Stomach (tissue), 9 donors: ENCODE measurements around the gene PRR23E. TPM values are rescaled to one million over a fixed set of nuclear protein-coding genes. Genes with fewer than 3 reads are reported as not detected.

Experiments
- DNase-seq, 2 donors: peaks; one replicate each; pipeline versions ENCODE4 v3.0.0 to v3.0.0-alpha.2; 2013 to 2019
- H3K27ac ChIP-seq, 5 donors: fragments of 200-600 bp in 4 of 5; sonication (generic) in 4 of 5; one replicate each; pipeline ENCODE4 v1.5.1; 2013 to 2019; ENCODE audit warnings: mild to moderate bottlenecking in 1 of 5, moderate library complexity in 1 of 5
- H3K27me3 ChIP-seq, 3 donors: fragments of 200-600 bp; sonication (generic); one replicate each; pipeline ENCODE4 v1.5.1; 2017 to 2019; ENCODE audit warnings: mixed run types in 1 of 3
- H3K36me3 ChIP-seq, 4 donors: fragments of 200-600 bp; sonication (generic); 1 replicate in 3 of 4; 2 replicates in 1 of 4; pipeline ENCODE4 v1.5.1; 2016 to 2019
- H3K4me1 ChIP-seq, 4 donors: fragments of 200-600 bp; sonication (generic); one replicate each; pipeline ENCODE4 v1.5.1; 2016 to 2019
- H3K4me3 ChIP-seq, 4 donors: fragments of 200-600 bp; sonication (generic) in 3 of 4; one replicate each; pipeline ENCODE4 v1.5.1; 2016 to 2019; ENCODE audit warnings: mild to moderate bottlenecking in 1 of 4
- H3K9me3 ChIP-seq, 4 donors: fragments of 200-600 bp; sonication (generic); one replicate each; pipeline ENCODE4 v1.5.1; 2016 to 2019
- EP300 ChIP-seq: sonication (generic); formaldehyde crosslinking; IDR thresholded peaks from one replicate; pipeline ENCODE4 v1.6.1; 2017; ENCODE audit warnings: antibody characterized with exemption
- POLR2A ChIP-seq, 4 donors: fragments of 450-650 bp; IDR thresholded peaks; one replicate each; pipeline ENCODE4 v1.6.1; 2016; ENCODE audit warnings: antibody characterized with exemption in 4 of 4, control low read depth in 2 of 4, mild to moderate bottlenecking in 1 of 4, moderate library complexity in 1 of 4
- POLR2AphosphoS5 ChIP-seq, 3 donors: sonication (generic); formaldehyde crosslinking; IDR thresholded peaks; one replicate each; pipeline ENCODE4 v1.6.1; 2016; ENCODE audit warnings: antibody characterized with exemption in 3 of 3
- WGBS, 5 donors: extraction: QIAGEN DNeasy Blood & Tissue Kit in 3 of 5; methylation state at CpG; one replicate each; pipeline versions ENCODE4 v1.1.5 to v1.1.7; 2013 to 2018; 5-methylcytosine and 5-hydroxymethylcytosine counted together
- intact Hi-C: fragments of 100-400 bp; cut with DNase I; formaldehyde crosslinking; loops from one replicate; pipeline ENCODE4 v1.15.1; 2023; ENCODE audit warnings: low total_unique reads
- polyA plus RNA-seq, 3 donors: library from polyadenylated mRNA; stranded (reverse); fragments of 200-250 nt; gene quantifications; one replicate each; pipeline ENCODE4 v1.2.3, GENCODE V29; 2013
- total RNA-seq, 5 donors: library from RNA; depleted of rRNA; stranded (reverse); fragments of >200 nt; gene quantifications; one replicate each; pipeline versions ENCODE4 v1.1.0 to v1.2.3, GENCODE V29; 2014 to 2016
- TF ChIP-seq, protein P1 (sequence below), 7 experiments: fragments of 450-650 bp in 4 of 7; fragments of 200-600 bp in 3 of 7; sonication (generic) in 3 of 7; IDR thresholded peaks; one replicate each; pipeline ENCODE4 v1.5.1; 2016 to 2019; ENCODE audit warnings: antibody characterized with exemption in 7 of 7, control low read depth in 2 of 7, mild to moderate bottlenecking in 1 of 7
- donor health status: healthy with polysubstance abuse.
- donor health status: Bipolar disorder and iron deficiency.
- donor health status: healthy.

The PRR23E gene
- total and polyA plus RNA-seq, 8 donors, result not detected

DNA sequence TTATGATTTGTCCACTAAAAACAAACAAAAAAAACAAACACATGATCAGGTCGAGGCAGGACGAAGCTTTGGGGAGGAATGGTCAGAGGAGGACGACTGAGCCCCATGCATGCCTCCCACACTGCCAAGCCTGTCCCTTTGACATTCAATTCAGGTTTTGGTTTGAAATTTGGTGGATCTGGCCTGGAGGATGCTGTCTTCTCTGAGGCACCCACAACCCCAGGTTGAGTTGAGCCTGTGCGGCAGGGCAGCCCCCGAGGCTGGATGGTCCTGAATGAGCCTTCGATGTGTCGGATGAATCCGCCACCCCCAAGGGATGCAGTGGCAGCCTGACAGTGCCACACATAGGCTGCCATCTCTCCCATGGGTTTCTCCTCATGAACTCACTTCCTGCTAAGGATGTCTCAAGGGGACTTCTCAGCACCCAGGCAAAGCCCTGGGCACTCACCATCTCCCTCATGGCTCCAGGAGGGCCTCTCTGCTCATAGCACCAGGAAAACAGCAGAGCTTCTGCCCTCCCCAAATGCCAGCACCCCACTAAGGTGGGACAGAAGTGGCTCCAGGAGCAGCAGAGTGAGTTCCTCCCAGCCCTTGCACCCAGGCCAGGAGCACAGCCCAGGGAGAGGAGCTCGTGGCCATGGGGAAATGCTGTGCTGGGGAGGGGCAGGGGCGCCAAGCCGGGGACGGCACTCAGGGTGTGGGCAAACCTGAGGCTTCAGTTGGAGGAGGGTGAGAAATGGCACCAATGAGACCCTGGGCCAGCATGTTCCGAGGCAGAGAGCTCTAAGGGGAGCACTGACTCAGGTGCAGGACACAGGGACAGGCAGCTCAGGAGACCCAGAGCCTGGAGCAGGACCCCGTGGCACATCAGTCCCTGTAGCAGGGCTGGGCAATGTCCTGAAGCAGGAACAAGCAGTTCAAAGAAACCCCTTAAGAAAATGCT, 18.5 kb downstream of the PRR23E start:
- no peak overlapping the region for H3K27ac ChIP-seq
- H3K4me3 ChIP-seq, result no peak overlapping the region
- intact Hi-C loops, result no loop called here
- no peaks in the 10 kb centered on the region for H3K36me3 ChIP-seq
- H3K4me1 ChIP-seq, result no peaks in the 10 kb centered on the region
- no peak for TF ChIP-seq EP300
- no peak for TF ChIP-seq POLR2A (IDR thresholded peaks at IDR 0.05)
- H3K27me3 ChIP-seq, result peaks cover 0 to 42% (median 3%) of the 10 kb centered on the region in 3 donors
- no peaks in the 10 kb centered on the region for H3K9me3 ChIP-seq
- no peak for DNase-seq
- WGBS, 5 donors, result 77 to 89% (median 85%) methylated on average over 12 to 14 of the region's 14 CpGs

DNA sequence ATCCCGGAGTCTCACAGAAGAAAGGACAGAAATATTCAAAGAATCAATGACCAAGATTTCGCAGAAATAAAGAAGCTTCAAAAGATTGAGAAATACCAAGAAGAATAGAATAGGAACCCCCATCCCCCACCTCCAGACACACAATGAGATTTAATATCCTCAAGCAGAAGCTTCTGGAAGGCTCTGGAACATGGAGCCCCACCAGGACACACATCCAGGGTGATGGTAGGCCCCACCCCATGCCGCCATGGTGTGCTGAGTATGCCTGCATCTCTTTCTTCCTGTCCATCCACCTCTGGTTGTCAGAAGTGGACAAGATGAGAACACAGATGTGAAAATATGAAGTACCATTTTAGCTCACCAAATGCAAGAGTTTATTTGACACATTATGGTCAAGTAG, 19.3 kb downstream of the PRR23E start:
- no peaks in the 10 kb centered on the region for H3K36me3 ChIP-seq
- no peaks in the 10 kb centered on the region for H3K4me1 ChIP-seq
- intact Hi-C loops, result no loop called here
- TF ChIP-seq POLR2A (IDR thresholded peaks at IDR 0.05) (no peak), EP300 (no peak), POLR2AphosphoS5 (IDR thresholded peaks at IDR 0.05) (no peak)
- TF ChIP-seq, protein P1, sequence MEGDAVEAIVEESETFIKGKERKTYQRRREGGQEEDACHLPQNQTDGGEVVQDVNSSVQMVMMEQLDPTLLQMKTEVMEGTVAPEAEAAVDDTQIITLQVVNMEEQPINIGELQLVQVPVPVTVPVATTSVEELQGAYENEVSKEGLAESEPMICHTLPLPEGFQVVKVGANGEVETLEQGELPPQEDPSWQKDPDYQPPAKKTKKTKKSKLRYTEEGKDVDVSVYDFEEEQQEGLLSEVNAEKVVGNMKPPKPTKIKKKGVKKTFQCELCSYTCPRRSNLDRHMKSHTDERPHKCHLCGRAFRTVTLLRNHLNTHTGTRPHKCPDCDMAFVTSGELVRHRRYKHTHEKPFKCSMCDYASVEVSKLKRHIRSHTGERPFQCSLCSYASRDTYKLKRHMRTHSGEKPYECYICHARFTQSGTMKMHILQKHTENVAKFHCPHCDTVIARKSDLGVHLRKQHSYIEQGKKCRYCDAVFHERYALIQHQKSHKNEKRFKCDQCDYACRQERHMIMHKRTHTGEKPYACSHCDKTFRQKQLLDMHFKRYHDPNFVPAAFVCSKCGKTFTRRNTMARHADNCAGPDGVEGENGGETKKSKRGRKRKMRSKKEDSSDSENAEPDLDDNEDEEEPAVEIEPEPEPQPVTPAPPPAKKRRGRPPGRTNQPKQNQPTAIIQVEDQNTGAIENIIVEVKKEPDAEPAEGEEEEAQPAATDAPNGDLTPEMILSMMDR (IDR thresholded peaks at IDR 0.05), result no peak
- 89 to 93% (median 89%) methylated on average over 3 of the region's 3 CpGs for WGBS, 5 donors
- H3K27ac ChIP-seq, result no peak overlapping the region
- no peak overlapping the region for H3K4me3 ChIP-seq
- peaks cover 0 to 34% (median 8%) of the 10 kb centered on the region in 3 donors for H3K27me3 ChIP-seq
- H3K9me3 ChIP-seq, result no peaks in the 10 kb centered on the region
- DNase-seq, result no peak

DNA sequence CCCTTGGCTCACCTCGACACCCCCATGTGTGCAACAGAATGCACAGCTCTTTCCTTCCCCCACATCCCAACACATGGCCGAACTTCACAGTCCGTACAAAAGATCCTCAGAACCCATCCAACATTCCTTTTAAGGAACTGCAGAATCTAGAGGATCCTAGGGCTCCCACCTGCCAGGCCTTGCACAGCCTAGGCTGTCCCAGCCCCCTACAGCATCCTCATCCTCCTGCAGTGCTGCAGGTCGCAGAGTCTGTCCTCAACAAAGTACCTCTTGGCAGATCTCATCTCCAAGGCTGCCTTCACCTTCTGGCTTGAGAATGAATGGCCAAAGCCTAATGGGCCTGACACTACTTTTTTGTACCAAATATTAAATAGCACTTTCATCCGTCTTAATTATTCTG, 19.8 kb downstream of the PRR23E start:
- Histone ChIP-seq H3K4me3 (no peak overlapping the region), H3K27ac (no peak overlapping the region), H3K36me3 (no peaks in the 10 kb centered on the region), H3K4me1 (no peaks in the 10 kb centered on the region), H3K9me3 (no peaks in the 10 kb centered on the region), H3K27me3 (peaks cover 0 to 35% (median 10%) of the 10 kb centered on the region in 3 donors)
- TF ChIP-seq POLR2A (IDR thresholded peaks at IDR 0.05), result no peak
- TF ChIP-seq, protein P1 (IDR thresholded peaks at IDR 0.05), result no peak
- no peak for TF ChIP-seq EP300
- TF ChIP-seq POLR2AphosphoS5 (IDR thresholded peaks at IDR 0.05), result no peak
- intact Hi-C loops, result no loop called here
- DNase-seq, result no peak
- WGBS, 5 donors, result 80 to 89% (median 82%) methylated on average over 5 of the region's 5 CpGs

GRCh38 chr3:127213381-127213918, 20.5 kb downstream of the PRR23E start:
- Histone ChIP-seq H3K27me3 (peaks cover 0 to 43% (median 17%) of the 10 kb centered on the region in 3 donors), H3K4me1 (no peaks in the 10 kb centered on the region), H3K27ac (no peak overlapping the region), H3K4me3 (no peak overlapping the region), H3K36me3 (no peaks in the 10 kb centered on the region), H3K9me3 (no peaks in the 10 kb centered on the region)
- WGBS, 5 donors, result 64 to 79% (median 73%) methylated on average over 4 of the region's 4 CpGs
- TF ChIP-seq EP300 (no peak), POLR2AphosphoS5 (IDR thresholded peaks at IDR 0.05) (no peak), POLR2A (IDR thresholded peaks at IDR 0.05) (no peak)
- TF ChIP-seq, protein P1 (IDR thresholded peaks at IDR 0.05), result no peak
- DNase-seq, result no peak
- intact Hi-C loops, result no loop called here
